K562 (cell line): ENCODE results near the gene C18orf32. TPM values are rescaled to one million over a fixed set of nuclear protein-coding genes. Genes with fewer than 3 reads are reported as not detected.

Experiments used
- ATAC-seq: fragments of 200-7000 bp; cut with Tn5 transposase; 3 replicates; pipeline ENCODE4 v1.9.1; 2020; ENCODE audit warnings: moderate library complexity
- BruUV-seq: library from RNA; stranded (reverse); fragments of 400-500 nt; replicated peaks from 2 replicates; lab custom pipeline; 2021; lab: Mats Ljungman, UMichigan
- CTCF ChIA-PET: fragments of 300-600 bp; formaldehyde crosslinking; extraction: SDS; loops from one replicate; lab custom pipeline; 2021; ENCODE audit warnings: low intra/inter-chr PET ratio; lab: Yijun Ruan, JAX
- POLR2A ChIA-PET: fragments of 300-600, 350-650 bp; sonication (Branson Sonifier 250); formaldehyde crosslinking; extraction: SDS; loops from one replicate; lab custom pipeline; 2021; ENCODE audit warnings: antibody characterized with exemption, inconsistent platforms; lab: Yijun Ruan, JAX
- DNase-seq, 4 experiments: peaks; one replicate each; pipeline versions ENCODE4 v3.0.0 to v3.0.0-alpha.2; 2011 to 2018; ENCODE audit warnings: low spot score in 3 of 4, mixed read lengths in 3 of 4; ENCODE audit errors: extremely low read depth in 1 of 4
- FAIRE-seq: peaks from 2 replicates; lab custom pipeline; 2011; peaks lifted over from hg19 to GRCh38; lab: Jason Lieb, UNC
- H2AFZ ChIP-seq: 2 replicates; pipeline ENCODE4 v1.6.0; 2011; ENCODE audit warnings: low read depth, low read length, control low read depth, inconsistent platforms
- H3K27ac ChIP-seq: fragments of 200-600 bp; 3 replicates; pipeline ENCODE4 v1.8.0; 2011; ENCODE audit warnings: low read depth, mild to moderate bottlenecking, control low read depth, inconsistent platforms, low read length, moderate library complexity, mixed read lengths; ENCODE audit errors: extremely low read depth
- H3K27me3 ChIP-seq, 2 experiments: fragments of 300-600 bp in 1 of 2; 2 replicates in 1 of 2; 3 replicates in 1 of 2; pipeline versions ENCODE4 v1.6.0 to v1.8.0; 2011; ENCODE audit warnings: inconsistent platforms in 2 of 2, low read length in 2 of 2, mild to moderate bottlenecking in 1 of 2, mixed read lengths in 1 of 2, moderate library complexity in 1 of 2; ENCODE audit not compliant: control insufficient read depth in 2 of 2, insufficient read depth in 2 of 2
- H3K36me3 ChIP-seq: fragments of 300-600 bp; 3 replicates; pipeline ENCODE4 v1.8.0; 2011; ENCODE audit warnings: mild to moderate bottlenecking, low read length, inconsistent platforms; ENCODE audit not compliant: control insufficient read depth, insufficient read depth
- H3K4me1 ChIP-seq, 2 experiments: fragments of 200-600 bp in 1 of 2; replicated peaks in 1 of 2; 2 replicates in 1 of 2; 3 replicates in 1 of 2; pipeline versions ENCODE4 v1.5.1 to v1.8.0; 2011; ENCODE audit warnings: inconsistent platforms in 2 of 2, low read length in 2 of 2, mild to moderate bottlenecking in 1 of 2, mixed read lengths in 1 of 2, moderate library complexity in 1 of 2; ENCODE audit not compliant: control insufficient read depth in 2 of 2, insufficient read depth in 2 of 2
- H3K4me2 ChIP-seq: 2 replicates; pipeline ENCODE4 v1.6.1; 2011; ENCODE audit warnings: low read length, control low read depth, inconsistent platforms, mixed read lengths; ENCODE audit not compliant: insufficient read depth
- H3K4me3 ChIP-seq: fragments of 200-600 bp; sonication (generic), shearing (Covaris generic); 2 replicates; pipeline ENCODE4 v1.5.1; 2016; ENCODE audit warnings: control low read depth, inconsistent platforms
- H3K79me2 ChIP-seq: fragments of 200-600 bp; 3 replicates; pipeline ENCODE4 v1.8.0; 2011; ENCODE audit warnings: low read length, inconsistent platforms; ENCODE audit not compliant: control insufficient read depth, insufficient read depth
- H3K9ac ChIP-seq, 2 experiments: 2 replicates each; pipeline versions ENCODE4 v1.6.0 to v1.6.1; 2011; ENCODE audit warnings: low read depth in 2 of 2, low read length in 2 of 2, control low read depth in 1 of 2, inconsistent platforms in 1 of 2, mild to moderate bottlenecking in 1 of 2, mixed read lengths in 1 of 2; ENCODE audit not compliant: insufficient read depth in 1 of 2
- H3K9me1 ChIP-seq: one replicate; pipeline ENCODE4 v1.6.0; 2011; ENCODE audit warnings: inconsistent platforms, mild to moderate bottlenecking, low read length, moderate library complexity; ENCODE audit not compliant: control insufficient read depth, insufficient read depth
- H3K9me3 ChIP-seq: replicated peaks from 2 replicates; pipeline ENCODE4 v1.5.1; 2011; ENCODE audit warnings: low read depth, low read length, inconsistent platforms; ENCODE audit not compliant: control insufficient read depth, insufficient read depth
- H4K20me1 ChIP-seq: replicated peaks from 2 replicates; pipeline ENCODE4 v1.6.1; 2011; ENCODE audit warnings: low read length, inconsistent platforms, mixed read lengths; ENCODE audit not compliant: control insufficient read depth, insufficient read depth
- CBX1 ChIP-seq: sonication (generic); IDR thresholded peaks from 2 replicates; pipeline ENCODE4 v1.6.1; 2016; ENCODE audit warnings: antibody characterized with exemption, low read depth, mild to moderate bottlenecking
- CREB5 ChIP-seq: fragments of 250-450 bp; sonication (Bioruptor Pico); IDR thresholded peaks from 2 replicates; pipeline ENCODE4 v1.5.0; 2020; ENCODE audit warnings: mild to moderate bottlenecking
- HNRNPL ChIP-seq: fragments of 200-400 bp; formaldehyde crosslinking; IDR thresholded peaks from 2 replicates; pipeline ENCODE4 v1.6.1; 2017; ENCODE audit warnings: low read depth, mild to moderate bottlenecking, low read length
- HOMEZ ChIP-seq: fragments of 250-450 bp; sonication (Bioruptor Pico); IDR thresholded peaks from 2 replicates; pipeline ENCODE4 v1.4.0; 2020; ENCODE audit warnings: mild to moderate bottlenecking, moderate library complexity
- IFI16 ChIP-seq: fragments of 250-450 bp; sonication (Bioruptor Pico); IDR thresholded peaks from 2 replicates; pipeline ENCODE4 v2.1.2; 2022; ENCODE audit warnings: mild to moderate bottlenecking, inconsistent platforms
- KAT8 ChIP-seq: fragments of 450-650 bp; IDR thresholded peaks from 2 replicates; pipeline ENCODE4 v1.6.1; 2016; ENCODE audit warnings: low read depth, mild to moderate bottlenecking
- NFE2 ChIP-seq: IDR thresholded peaks from 2 replicates; pipeline ENCODE4 v1.6.1; 2014; ENCODE audit warnings: antibody characterized with exemption, low read depth
- NONO ChIP-seq, 2 experiments: fragments of 200-400 bp in 1 of 2; fragments of 450-650 bp in 1 of 2; formaldehyde crosslinking in 1 of 2; IDR thresholded peaks; 2 replicates each; pipeline ENCODE4 v1.6.1; 2017; ENCODE audit warnings: low read depth in 2 of 2, mild to moderate bottlenecking in 2 of 2, moderate library complexity in 2 of 2, low read length in 1 of 2
- NR3C1 ChIP-seq: sonication (generic); formaldehyde crosslinking; IDR thresholded peaks from 2 replicates; pipeline ENCODE4 v1.8.1; 2022; ENCODE audit warnings: missing genetic modification reagents
- PRDM10 ChIP-seq: fragments of 450-650 bp; IDR thresholded peaks from 2 replicates; pipeline ENCODE4 v1.6.1; 2018; ENCODE audit not compliant: partially characterized antibody
- RBM25 ChIP-seq: fragments of 200-400 bp; formaldehyde crosslinking; IDR thresholded peaks from 2 replicates; pipeline ENCODE4 v1.6.1; 2018; ENCODE audit warnings: low read length, low read depth, moderate library complexity; ENCODE audit not compliant: severe bottlenecking
- SRF ChIP-seq, 2 experiments: fragments of 250-450, 450-650 bp in 1 of 2; sonication (Bioruptor Pico) in 1 of 2; sonication (generic) in 1 of 2; formaldehyde crosslinking; IDR thresholded peaks; 2 replicates each; pipeline versions ENCODE4 v1.5.0 to v1.5.1; 2020 to 2022; ENCODE audit warnings: mild to moderate bottlenecking in 1 of 2, missing genetic modification reagents in 1 of 2
- SUPT5H ChIP-seq: fragments of 450-650 bp; IDR thresholded peaks from 2 replicates; pipeline ENCODE4 v1.6.1; 2016
- TGIF2 ChIP-seq: sonication (generic); formaldehyde crosslinking; IDR thresholded peaks from 2 replicates; pipeline ENCODE4 v1.8.1; 2022; ENCODE audit warnings: mild to moderate bottlenecking, missing genetic modification reagents, moderate library complexity
- ZBTB7A ChIP-seq: IDR thresholded peaks from 2 replicates; pipeline ENCODE4 v1.6.1; 2011; ENCODE audit warnings: low read depth, mild to moderate bottlenecking, low read length, moderate library complexity, borderline replicate concordance; ENCODE audit not compliant: control insufficient read depth
- ZKSCAN8 ChIP-seq: fragments of 200-800 bp; sonication (Bioruptor generic); IDR thresholded peaks from 2 replicates; pipeline ENCODE4 v1.6.1; 2016; ENCODE audit warnings: missing genetic modification characterization, missing compliant biosample characterization
- ZNF253 ChIP-seq: fragments of 250-450 bp; sonication (Bioruptor Pico); conservative IDR thresholded peaks from 2 replicates; pipeline ENCODE4 v1.6.1; 2021; ENCODE audit warnings: mild to moderate bottlenecking
- ZNF561 ChIP-seq: fragments of 450-650 bp; formaldehyde crosslinking; conservative IDR thresholded peaks from 2 replicates; pipeline ENCODE4 v1.4.0; 2020; ENCODE audit warnings: mild to moderate bottlenecking, moderate library complexity
- WGBS: fragments of 100-300 bp; shearing (Covaris generic); methylation state at CpG from one replicate; pipeline ENCODE4 v1.1.6; 2016; ENCODE audit warnings: low coverage, mixed read lengths; ENCODE audit not compliant: insufficient coverage; ENCODE audit errors: missing lambda C conversion rate; 5-methylcytosine and 5-hydroxymethylcytosine counted together
- in situ Hi-C: fragments of 300-500 bp; cut with MboI; formaldehyde crosslinking; loops from 4 replicates; pipeline ENCODE4 v1.15.0; 2018; ENCODE audit warnings: inconsistent platforms, mixed read lengths
- intact Hi-C: fragments of 100-400 bp; cut with micrococcal nuclease; formaldehyde crosslinking; loops from 2 replicates; pipeline ENCODE4 v1.14.2; 2022
- polyA plus RNA-seq, 8 experiments: library from polyadenylated mRNA; depleted of rRNA in 4 of 8; stranded (reverse) in 5 of 8; unstranded in 3 of 8; fragments of >200 nt; fragmentation: Nextera tagmentation in 2 of 8; fragmentation: Illumina TruSeq in 1 of 8; extraction: Ambion mirVana in 2 of 8; extraction: Trizol in 1 of 8; gene quantifications; 2 replicates each; pipeline versions ENCODE4 v1.2.1 to v1.2.3, GENCODE V29; 2011 to 2014; ENCODE audit warnings: inconsistent platforms in 1 of 8, missing spikeins in 1 of 8
- total RNA-seq, 7 experiments: library from RNA; depleted of rRNA in 6 of 7; stranded (reverse); fragments of >200 nt in 6 of 7; fragmentation: Illumina TruSeq in 2 of 7; extraction: Trizol in 2 of 7; gene quantifications; 2 replicates each; pipeline versions ENCODE4 v1.2.1 to v1.2.3, GENCODE V29; 2011 to 2021; ENCODE audit warnings: low replicate concordance in 1 of 7

The C18orf32 gene
- total and polyA plus RNA-seq, 9 of the 15 experiments (the other 6 are each of a cell fraction or from before 2014, with no cell fraction given), result 8.5 to 35.0 (median 20.4) TPM

GRCh38 chr18:49446481-49446880 lies 40.6 kb downstream of the C18orf32 start:
- FAIRE-seq (no peak), DNase-seq (no peak), ATAC-seq (no peak)
- Histone ChIP-seq H3K4me2 (no peak overlapping the region), H3K4me3 (no peak overlapping the region), H3K9me1 (no peaks in the 10 kb centered on the region), H3K4me1 (no peaks in the 10 kb centered on the region), H3K9me3 (peaks cover 5% of the 10 kb centered on the region; the same call in 1 of the 2 replicates), H3K27ac (no peak overlapping the region), H3K27me3 (no peaks in the 10 kb centered on the region), H3K36me3 (no peaks in the 10 kb centered on the region), H4K20me1 (no peaks in the 10 kb centered on the region), H3K79me2 (peaks cover 4% of the 10 kb centered on the region; the same call in 2 of the 3 replicates), H2AFZ (no peak overlapping the region), H3K9ac (no peak overlapping the region)
- BruUV-seq, result no TSS peak
- ChIA-PET POLR2A (no interaction called here), CTCF (no interaction called here)
- intact Hi-C loops, result no loop called here
- WGBS, result 97% methylated on average over 5 of the region's 5 CpGs
- in situ Hi-C loops, result loop anchor here (25.0 kb wide), 1 partner anchor 759 kb away; no protein-coding TSS in a partner anchor
- TF ChIP-seq ZBTB7A, result no peak
- no peak for TF ChIP-seq ZKSCAN8
- TF ChIP-seq RBM25, result no peak
- TF ChIP-seq SUPT5H, result no peak
- no peak for TF ChIP-seq NR3C1 (CRISPR knock-in tag)
- TF ChIP-seq SRF (CRISPR knock-in tag; IDR thresholded peaks at IDR 0.05), result no peak
- no peak for TF ChIP-seq KAT8
- TF ChIP-seq NONO (IDR thresholded peaks at IDR 0.05; ENCODE audit: low read depth in 2 of 2, low read length in 1 of 2), result no peak
- TF ChIP-seq NFE2, result no peak
- no peak for TF ChIP-seq HOMEZ (CRISPR knock-in tag)
- TF ChIP-seq CREB5, result no peak
- no peak for TF ChIP-seq TGIF2
- TF ChIP-seq PRDM10, result no peak
- TF ChIP-seq ZNF561 (CRISPR knock-in tag), result no peak
- TF ChIP-seq ZNF253, result no peak
- TF ChIP-seq HNRNPL, result no peak
- TF ChIP-seq IFI16, result no peak
- TF ChIP-seq CBX1, result no peak
